ENCODE results near the gene SLIT3.

SLIT3 gene

GRCh38 chr5:168714046-168714445 lies 586.9 kb downstream of the SLIT3 start:
- Mint-ChIP-seq H3K4me1 (ENCODE audit: low read depth) (peaks cover 3% of the 10 kb centered on the region), H3K4me3 (no peak overlapping the region), H3K27ac (no peak overlapping the region), H3K27me3 (no peaks in the 10 kb centered on the region), H3K9me3 (no peaks in the 10 kb centered on the region), H3K36me3 (ENCODE audit: low read depth) (no peaks in the 10 kb centered on the region)
- no peak for DNase-seq

- Mint-ChIP-seq H3K27ac (no peak overlapping the region), H3K4me3 (no peak overlapping the region), H3K36me3 (ENCODE audit: low read depth) (no peaks in the 10 kb centered on the region), H3K4me1 (ENCODE audit: low read depth) (peaks cover 3% of the 10 kb centered on the region), H3K27me3 (no peaks in the 10 kb centered on the region), H3K9me3 (no peaks in the 10 kb centered on the region)
- DNase-seq: no peak
Observed at GRCh38 chr5:168713051-168713450, 587.9 kb downstream of the SLIT3 start.

GRCh38 chr5:168712280-168712924 lies 588.5 kb downstream of the SLIT3 start:
- H3K27ac Mint-ChIP-seq: no peak overlapping the region

GRCh38 chr5:168710706-168711105 lies 590.2 kb downstream of the SLIT3 start:
- Mint-ChIP-seq H3K4me3 (no peak overlapping the region), H3K27ac (no peak overlapping the region), H3K36me3 (ENCODE audit: low read depth) (no peaks in the 10 kb centered on the region), H3K9me3 (no peaks in the 10 kb centered on the region), H3K4me1 (ENCODE audit: low read depth) (peaks cover 3% of the 10 kb centered on the region), H3K27me3 (no peaks in the 10 kb centered on the region)
- DNase-seq: no peak

More at GRCh38 chr5:168712280-168712924, 588.5 kb downstream of the SLIT3 start:
- Mint-ChIP-seq H3K27me3 (no peaks in the 10 kb centered on the region), H3K4me3 (no peak overlapping the region), H3K4me1 (ENCODE audit: low read depth) (peaks cover 3% of the 10 kb centered on the region), H3K9me3 (no peaks in the 10 kb centered on the region), H3K36me3 (ENCODE audit: low read depth) (no peaks in the 10 kb centered on the region)
- DNase-seq: no peak

- Mint-ChIP-seq H3K36me3 (ENCODE audit: low read depth) (no peaks in the 10 kb centered on the region), H3K9me3 (no peaks in the 10 kb centered on the region), H3K4me3 (no peak overlapping the region), H3K27ac (peak overlapping the region; percentile 27), H3K4me1 (ENCODE audit: low read depth) (no peaks in the 10 kb centered on the region), H3K27me3 (no peaks in the 10 kb centered on the region)
- no peak for DNase-seq
Observed at GRCh38 chr5:168707716-168708695, 592.9 kb downstream of the SLIT3 start.

- DNase-seq: peak; percentile 36
- no peaks in the 10 kb centered on the region for H3K27me3 Mint-ChIP-seq
- no peak overlapping the region for H3K27ac Mint-ChIP-seq
- no peak overlapping the region for H3K4me3 Mint-ChIP-seq
- no peaks in the 10 kb centered on the region for H3K36me3 Mint-ChIP-seq (ENCODE audit: low read depth)
- H3K4me1 Mint-ChIP-seq (ENCODE audit: low read depth): no peaks in the 10 kb centered on the region
- H3K9me3 Mint-ChIP-seq: no peaks in the 10 kb centered on the region
Observed at GRCh38 chr5:168706655-168707069, 594.3 kb downstream of the SLIT3 start.

GRCh38 chr5:168705321-168705720 lies 595.6 kb downstream of the SLIT3 start:
- H3K27me3 Mint-ChIP-seq: no peaks in the 10 kb centered on the region
- H3K27ac Mint-ChIP-seq: no peak overlapping the region
- no peaks in the 10 kb centered on the region for H3K4me1 Mint-ChIP-seq (ENCODE audit: low read depth)
- no peaks in the 10 kb centered on the region for H3K9me3 Mint-ChIP-seq
- H3K36me3 Mint-ChIP-seq (ENCODE audit: low read depth): no peaks in the 10 kb centered on the region
- H3K4me3 Mint-ChIP-seq: no peak overlapping the region
- DNase-seq: no peak

GRCh38 chr5:168702511-168702910 lies 598.4 kb downstream of the SLIT3 start:
- Mint-ChIP-seq H3K27ac (no peak overlapping the region), H3K9me3 (no peaks in the 10 kb centered on the region), H3K36me3 (ENCODE audit: low read depth) (no peaks in the 10 kb centered on the region), H3K4me3 (no peak overlapping the region), H3K4me1 (ENCODE audit: low read depth) (no peaks in the 10 kb centered on the region), H3K27me3 (no peaks in the 10 kb centered on the region)
- DNase-seq: no peak

GRCh38 chr5:168701641-168702040 lies 599.3 kb downstream of the SLIT3 start:
- H3K27me3 Mint-ChIP-seq: no peaks in the 10 kb centered on the region
- H3K4me3 Mint-ChIP-seq: no peak overlapping the region
- H3K36me3 Mint-ChIP-seq (ENCODE audit: low read depth): no peaks in the 10 kb centered on the region
- no peaks in the 10 kb centered on the region for H3K4me1 Mint-ChIP-seq (ENCODE audit: low read depth)
- DNase-seq: no peak
- no peak overlapping the region for H3K27ac Mint-ChIP-seq
- H3K9me3 Mint-ChIP-seq: no peaks in the 10 kb centered on the region

GRCh38 chr5:168699002-168699401 lies 601.9 kb downstream of the SLIT3 start:
- Mint-ChIP-seq H3K27me3 (no peaks in the 10 kb centered on the region), H3K4me1 (ENCODE audit: low read depth) (no peaks in the 10 kb centered on the region)

GRCh38 chr5:168697034-168697720 lies 603.8 kb downstream of the SLIT3 start:
- no peaks in the 10 kb centered on the region for H3K4me1 Mint-ChIP-seq (ENCODE audit: low read depth)
- H3K9me3 Mint-ChIP-seq: no peaks in the 10 kb centered on the region
- DNase-seq: no peak
- no peaks in the 10 kb centered on the region for H3K27me3 Mint-ChIP-seq
- no peak overlapping the region for H3K27ac Mint-ChIP-seq
- H3K4me3 Mint-ChIP-seq: no peak overlapping the region
- no peaks in the 10 kb centered on the region for H3K36me3 Mint-ChIP-seq (ENCODE audit: low read depth)

More at GRCh38 chr5:168699002-168699401, 601.9 kb downstream of the SLIT3 start:
- Mint-ChIP-seq H3K4me3 (no peak overlapping the region), H3K36me3 (ENCODE audit: low read depth) (no peaks in the 10 kb centered on the region), H3K9me3 (no peaks in the 10 kb centered on the region), H3K27ac (no peak overlapping the region)
- DNase-seq: no peak

GRCh38 chr5:168696611-168697010 lies 604.3 kb downstream of the SLIT3 start:
- Mint-ChIP-seq H3K4me3 (no peak overlapping the region), H3K27me3 (no peaks in the 10 kb centered on the region), H3K9me3 (no peaks in the 10 kb centered on the region), H3K4me1 (ENCODE audit: low read depth) (no peaks in the 10 kb centered on the region), H3K36me3 (ENCODE audit: low read depth) (no peaks in the 10 kb centered on the region), H3K27ac (no peak overlapping the region)
- DNase-seq: no peak

GRCh38 chr5:168695301-168695835 lies 605.6 kb downstream of the SLIT3 start:
- Mint-ChIP-seq H3K9me3 (no peaks in the 10 kb centered on the region), H3K27ac (no peak overlapping the region), H3K4me3 (no peak overlapping the region), H3K27me3 (no peaks in the 10 kb centered on the region), H3K4me1 (ENCODE audit: low read depth) (no peaks in the 10 kb centered on the region), H3K36me3 (ENCODE audit: low read depth) (no peaks in the 10 kb centered on the region)
- DNase-seq: no peak

- Mint-ChIP-seq H3K4me3 (no peak overlapping the region), H3K4me1 (ENCODE audit: low read depth) (no peaks in the 10 kb centered on the region), H3K9me3 (no peaks in the 10 kb centered on the region), H3K36me3 (ENCODE audit: low read depth) (no peaks in the 10 kb centered on the region), H3K27me3 (no peaks in the 10 kb centered on the region), H3K27ac (no peak overlapping the region)
- no peak for DNase-seq
Observed at GRCh38 chr5:168694289-168694688, 606.6 kb downstream of the SLIT3 start.

Data from activated T-cell treated with anti-CD3 and anti-CD28 coated beads, Interleukin-2, amount 50 U/mL, for 24 hours (primary cell).